GM12878 (cell line): ENCODE data around the gene UNK. TPM values are rescaled to one million over a fixed set of nuclear protein-coding genes. Genes with fewer than 3 reads are reported as not detected.
A peak's percentile ranks its signal among the peaks of the same experiment; 100 is the strongest.

ENCODE experiments used
- ATAC-seq: fragments of 200-7000 bp; cut with Tn5 transposase; 3 replicates; pipeline ENCODE4 v1.9.1; 2020; ENCODE audit warnings: mild to moderate bottlenecking, moderate library complexity
- BruUV-seq: library from RNA; stranded (reverse); fragments of 400-500 nt; replicated peaks from 2 replicates; lab custom pipeline; 2021; lab: Mats Ljungman, UMichigan
- CTCF ChIA-PET: fragments of 300-600 bp; sonication (Branson Sonifier 250); formaldehyde crosslinking; extraction: SDS; loops from one replicate; lab custom pipeline; 2021; ENCODE audit warnings: inconsistent platforms; lab: Yijun Ruan, JAX
- POLR2A ChIA-PET: fragments of 350-600 bp; formaldehyde crosslinking; extraction: SDS; loops from one replicate; lab custom pipeline; 2021; ENCODE audit warnings: inconsistent platforms; lab: Charles Lee
- RAD21 ChIA-PET: fragments of 300-600 bp; sonication (Branson Sonifier 250); formaldehyde crosslinking; loops from one replicate; lab custom pipeline; 2023; ENCODE audit warnings: antibody characterized with exemption; ENCODE audit not compliant: unreplicated experiment; lab: Charles Lee
- SMC1A ChIA-PET: fragments of 300-600 bp; sonication (Branson Sonifier 250); formaldehyde crosslinking; loops from one replicate; lab custom pipeline; 2023; ENCODE audit not compliant: unreplicated experiment, uncharacterized antibody; lab: Charles Lee
- DNase-seq: peaks from one replicate; pipeline ENCODE4 v3.0.0-alpha.2; 2011; ENCODE audit warnings: low read depth, low spot score
- FAIRE-seq: peaks from 3 replicates; lab custom pipeline; 2011; peaks lifted over from hg19 to GRCh38; lab: Jason Lieb, UNC
- H2AFZ ChIP-seq: 2 replicates; pipeline ENCODE4 v1.6.0; 2011; ENCODE audit warnings: low read depth, low read length, control low read depth; ENCODE audit not compliant: control insufficient read depth
- H3K27ac ChIP-seq: 2 replicates; pipeline ENCODE4 v1.5.1; 2011; ENCODE audit warnings: control low read depth; ENCODE audit not compliant: control insufficient read depth, insufficient read depth
- H3K27me3 ChIP-seq, 2 experiments: replicated peaks in 1 of 2; 2 replicates each; pipeline versions ENCODE4 v1.6.0 to v1.6.1; 2011; ENCODE audit warnings: low read length in 1 of 2; ENCODE audit not compliant: control insufficient read depth in 2 of 2, insufficient read depth in 2 of 2
- H3K36me3 ChIP-seq, 2 experiments: 2 replicates each; pipeline ENCODE4 v1.5.1; 2011; ENCODE audit warnings: low read length in 1 of 2; ENCODE audit not compliant: control insufficient read depth in 2 of 2, insufficient read depth in 2 of 2
- H3K4me1 ChIP-seq: 2 replicates; pipeline ENCODE4 v1.6.1; 2011; ENCODE audit warnings: mild to moderate bottlenecking, low read length, moderate library complexity, mixed read lengths; ENCODE audit not compliant: control insufficient read depth, insufficient read depth
- H3K4me2 ChIP-seq: 2 replicates; pipeline ENCODE4 v1.6.0; 2011; ENCODE audit warnings: control low read depth; ENCODE audit not compliant: control insufficient read depth, insufficient read depth
- H3K4me3 ChIP-seq: fragments of 200-600 bp; sonication (generic); 2 replicates; pipeline ENCODE4 v1.5.1; 2016
- H3K79me2 ChIP-seq: 2 replicates; pipeline ENCODE4 v1.6.0; 2011; ENCODE audit warnings: low read length; ENCODE audit not compliant: control insufficient read depth, insufficient read depth
- H3K9ac ChIP-seq: 2 replicates; pipeline ENCODE4 v1.8.0; 2011; ENCODE audit warnings: low read length, control low read depth, mixed read lengths; ENCODE audit not compliant: control insufficient read depth, insufficient read depth
- H3K9me3 ChIP-seq: replicated peaks from 3 replicates; pipeline ENCODE4 v1.5.1; 2011; ENCODE audit warnings: mild to moderate bottlenecking, low read length; ENCODE audit not compliant: control insufficient read depth, insufficient read depth
- H4K20me1 ChIP-seq: 2 replicates; pipeline ENCODE4 v1.6.0; 2011; ENCODE audit not compliant: control insufficient read depth, insufficient read depth
- ASH2L ChIP-seq: fragments of 300-600, 200-600 bp; sonication (generic); IDR thresholded peaks from 2 replicates; pipeline ENCODE4 v1.6.1; 2017; ENCODE audit warnings: low read depth, mild to moderate bottlenecking, borderline replicate concordance
- ATF7 ChIP-seq: fragments of 450-650 bp; IDR thresholded peaks from 2 replicates; pipeline ENCODE4 v1.6.1; 2016; ENCODE audit warnings: low read depth, mild to moderate bottlenecking
- BMI1 ChIP-seq: fragments of 450-650 bp; IDR thresholded peaks from 2 replicates; pipeline ENCODE4 v1.6.1; 2016; ENCODE audit warnings: mild to moderate bottlenecking, moderate library complexity, borderline replicate concordance
- BRCA1 ChIP-seq: IDR thresholded peaks from 2 replicates; pipeline ENCODE4 v1.6.1; 2011; ENCODE audit warnings: low read depth, low read length, improper control_type of control experiment
- CBFB ChIP-seq: IDR thresholded peaks from 2 replicates; pipeline ENCODE4 v1.6.1; 2016; ENCODE audit warnings: antibody characterized with exemption, low read depth
- CHD1 ChIP-seq: IDR thresholded peaks from 2 replicates; pipeline ENCODE4 v1.6.1; 2012; ENCODE audit warnings: low read depth, low read length, improper control_type of control experiment
- CHD2 ChIP-seq: IDR thresholded peaks from 2 replicates; pipeline ENCODE4 v1.6.1; 2011; ENCODE audit warnings: low read depth, low read length, improper control_type of control experiment, borderline replicate concordance
- DPF2 ChIP-seq: fragments of 450-650 bp; IDR thresholded peaks from 2 replicates; pipeline ENCODE4 v1.6.1; 2017; ENCODE audit warnings: mild to moderate bottlenecking
- IKZF1 ChIP-seq: fragments of 450-650 bp; conservative IDR thresholded peaks from 2 replicates; pipeline ENCODE4 v1.6.1; 2017; ENCODE audit warnings: antibody characterized with exemption, mild to moderate bottlenecking
- IKZF2 ChIP-seq, 2 experiments: fragments of 450-650 bp; IDR thresholded peaks; 2 replicates each; pipeline ENCODE4 v1.6.1; 2017; ENCODE audit warnings: mild to moderate bottlenecking in 2 of 2, moderate library complexity in 2 of 2
- IRF4 ChIP-seq: IDR thresholded peaks from 2 replicates; pipeline ENCODE4 v1.6.1; 2011; ENCODE audit warnings: low read depth, low read length
- KDM1A ChIP-seq: fragments of 200-600 bp; sonication (generic); IDR thresholded peaks from 2 replicates; pipeline ENCODE4 v1.6.1; 2016; ENCODE audit warnings: borderline replicate concordance
- MEF2A ChIP-seq: IDR thresholded peaks from 2 replicates; pipeline ENCODE4 v1.6.1; 2011; ENCODE audit warnings: low read depth, mild to moderate bottlenecking, low read length, moderate library complexity; ENCODE audit not compliant: insufficient read depth
- MEF2B ChIP-seq: fragments of 450-650 bp; IDR thresholded peaks from 2 replicates; pipeline ENCODE4 v1.6.1; 2018; ENCODE audit warnings: mild to moderate bottlenecking, moderate library complexity; ENCODE audit not compliant: partially characterized antibody, poor library complexity, severe bottlenecking
- MXI1 ChIP-seq: fragments of 150-350 bp; IDR thresholded peaks from 2 replicates; pipeline ENCODE4 v1.6.1; 2011; ENCODE audit warnings: low read depth, mild to moderate bottlenecking, inconsistent platforms, low read length, improper control_type of control experiment
- NR2C1 ChIP-seq: fragments of 450-650 bp; IDR thresholded peaks from 2 replicates; pipeline ENCODE4 v1.6.1; 2017; ENCODE audit warnings: antibody characterized with exemption, mild to moderate bottlenecking, moderate library complexity
- NRF1 ChIP-seq: conservative IDR thresholded peaks from 2 replicates; pipeline ENCODE4 v1.6.1; 2011; ENCODE audit warnings: mild to moderate bottlenecking, low read depth, low read length, improper control_type of control experiment
- RAD51 ChIP-seq: fragments of 450-650 bp; IDR thresholded peaks from 2 replicates; pipeline ENCODE4 v1.6.1; 2016; ENCODE audit warnings: moderate library complexity, mild to moderate bottlenecking, inconsistent platforms
- RCOR1 ChIP-seq: conservative IDR thresholded peaks from 2 replicates; pipeline ENCODE4 v1.6.1; 2012; ENCODE audit warnings: low read depth, low read length, improper control_type of control experiment
- REST ChIP-seq: IDR thresholded peaks from 2 replicates; pipeline ENCODE4 v1.6.1; 2012; ENCODE audit warnings: mild to moderate bottlenecking, low read depth, low read length
- SMAD5 ChIP-seq: IDR thresholded peaks from 2 replicates; pipeline ENCODE4 v1.6.1; 2016; ENCODE audit warnings: antibody characterized with exemption, low read depth
- SP1 ChIP-seq: IDR thresholded peaks from one replicate; pipeline ENCODE4 v1.6.1; 2011; ENCODE audit warnings: low read depth, low read length
- SPI1 ChIP-seq: IDR thresholded peaks from 2 replicates; pipeline ENCODE4 v1.6.1; 2011; ENCODE audit warnings: low read depth, mild to moderate bottlenecking, low read length, moderate library complexity, borderline replicate concordance; ENCODE audit not compliant: insufficient read depth
- WGBS: methylation state at CpG from one replicate; pipeline ENCODE4 v1.1.6; 2016; ENCODE audit warnings: low lambda C conversion rate; ENCODE audit not compliant: insufficient replicate concordance, insufficient coverage; ENCODE audit errors: missing lambda C conversion rate; 5-methylcytosine and 5-hydroxymethylcytosine counted together
- in situ Hi-C: fragments of 300-500 bp; cut with MboI; formaldehyde crosslinking; loops from 9 replicates; pipeline ENCODE4 v1.14.3; 2018; ENCODE audit warnings: mixed read lengths
- intact Hi-C: fragments of 100-400 bp; cut with micrococcal nuclease; formaldehyde crosslinking; loops from one replicate; pipeline ENCODE4 v1.14.2; 2022; ENCODE audit not compliant: unreplicated experiment
- polyA plus RNA-seq, 11 experiments: library from polyadenylated mRNA; depleted of rRNA in 4 of 11; unstranded in 6 of 11; stranded (reverse) in 5 of 11; fragments of >200 nt; fragmentation: Nextera tagmentation in 4 of 11; fragmentation: Illumina TruSeq in 1 of 11; extraction: Ambion mirVana in 4 of 11; extraction: Trizol in 1 of 11; gene quantifications; 1 replicate in 1 of 11; 2 replicates in 10 of 11; pipeline versions ENCODE4 v1.2.1 to v1.2.3, GENCODE V29; 2011 to 2016; ENCODE audit warnings: inconsistent platforms in 2 of 11, missing spikeins in 2 of 11, low read depth in 1 of 11
- total RNA-seq, 4 experiments: library from RNA; depleted of rRNA in 3 of 4; stranded (reverse); fragments of >200 nt in 3 of 4; fragmentation: Illumina TruSeq in 1 of 4; extraction: Trizol in 1 of 4; gene quantifications; 2 replicates each; pipeline versions ENCODE4 v1.2.1 to v1.2.3, GENCODE V29; 2013 to 2021

The UNK gene
- total and polyA plus RNA-seq, 10 of the 15 experiments (the other 5 are each of a cell fraction or from before 2014, with no cell fraction given) = 8.9 to 34.5 (median 27.3) TPM

DNA sequence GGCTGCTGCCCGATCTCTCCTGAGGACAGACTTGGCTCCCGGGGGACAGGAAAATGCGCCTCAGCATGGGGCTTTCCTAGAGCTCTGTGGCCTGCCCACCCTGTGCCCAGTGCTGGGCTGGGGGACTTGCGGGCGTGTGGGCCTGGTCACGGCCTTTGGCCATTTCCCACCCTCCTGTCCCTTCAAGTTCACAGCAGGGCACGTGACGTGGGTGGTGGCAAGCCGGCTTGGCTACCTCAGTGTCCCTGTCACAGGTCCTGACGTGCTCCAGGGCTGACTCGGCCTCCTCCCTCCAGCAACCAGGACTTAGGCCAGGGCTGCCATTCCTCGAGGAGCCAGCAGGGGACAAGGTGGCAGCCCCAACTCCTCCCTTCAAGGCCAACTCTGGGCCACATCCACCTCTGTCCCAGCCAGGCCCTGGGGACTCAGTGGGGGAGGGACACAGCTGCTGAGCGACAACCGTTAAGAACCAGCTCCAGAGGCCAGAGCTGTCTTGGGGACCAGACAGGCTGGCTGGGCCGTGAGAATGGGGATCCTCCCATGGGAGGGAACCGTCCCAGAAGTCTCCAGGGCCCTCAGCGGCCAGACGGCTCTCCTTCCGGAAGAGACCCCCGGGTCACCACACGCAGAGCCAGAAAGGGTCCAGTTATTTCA is 60.6 kb downstream of the UNK start:
- peak; percentile 95 for FAIRE-seq
- no TSS peak for BruUV-seq
- in situ Hi-C loops (no loop called here), intact Hi-C loops (no loop called here)
- Histone ChIP-seq H3K9me3 (no peaks in the 10 kb centered on the region), H3K27ac (peak overlapping the region; percentile 93), H3K4me1 (peaks cover 14% of the 10 kb centered on the region), H3K79me2 (peaks cover 18% of the 10 kb centered on the region), H3K4me2 (peak overlapping the region; percentile 93), H3K27me3 (no peaks in the 10 kb centered on the region), H2AFZ (peak overlapping the region; percentile 66), H3K9ac (peak overlapping the region; percentile 98; the same call in 1 of the 2 replicates), H3K36me3 (peaks cover 0 to 7% of the 10 kb centered on the region in 2 experiments; a peak in 3 of 4 replicates), H3K4me3 (peak overlapping the region; percentile 77; the same call in 1 of the 2 replicates), H4K20me1 (no peaks in the 10 kb centered on the region)
- DNase-seq = peak; percentile 81
- WGBS = 2% methylated on average over 21 of the region's 21 CpGs
- RAD21 ChIA-PET = interaction anchor here (1.1 to 3.6 kb wide), 13 partner anchors 10 to 92 kb away, joined by 3 to 21 read pairs (median 6); partner anchors contain the start of genes GALK1, TRIM47, TRIM65 and UNK
- POLR2A ChIA-PET = interaction anchor here (0.5 to 4.5 kb wide), 24 partner anchors 9 to 510 kb away, joined by 3 to 42 read pairs (median 4); partner anchors contain the start of genes GALK1, RECQL5, TRIM65 and UNK
- SMC1A ChIA-PET = interaction anchor here (0.7 to 3.2 kb wide), 10 partner anchors 9 to 83 kb away, joined by 3 to 18 read pairs (median 5); partner anchors contain the start of genes TRIM65, UNK and WBP2
- CTCF ChIA-PET = interaction anchor here (0.6 to 8.7 kb wide), 16 partner anchors 8 to 92 kb away, joined by 3 to 117 read pairs (median 5); partner anchors contain the start of genes GALK1, TRIM47, TRIM65 and WBP2
- ATAC-seq = peak; percentile 89
- TF ChIP-seq BMI1 (no peak), IKZF1 (peak; percentile 82), NR2C1 (no peak), SPI1 (no peak), RAD51 (peak; percentile 70), MEF2A (no peak), ASH2L (no peak), DPF2 (peak; percentile 58), SMAD5 (no peak), MXI1 (no peak; the same call in 1 of the 2 replicates), KDM1A (no peak), MEF2B (peak; percentile 96), IRF4 (no peak), CHD1 (no peak), REST (peak; percentile 22; the same call in 1 of the 2 replicates), CHD2 (peak; percentile 75), NRF1 (no peak), BRCA1 (no peak), ATF7 (0 out of 2 replicates have a peak, but pooled peaks have one; percentile 11), SP1 (peak; percentile 7), IKZF2 (IDR thresholded peaks at IDR 0.05) (peak; percentile 54 to 74; a peak in 3 of 4 replicates), RCOR1 (0 out of 2 replicates have a peak, but pooled peaks have one; percentile 78), CBFB (no peak)
